ENCODE data around the gene FOXN3.
A peak's percentile ranks its signal among the peaks of the same experiment; 100 is the strongest.
"Not testable (repeated sequence)": the region's sequence is repeated elsewhere in the genome, so short reads cannot be mapped to it uniquely, and the experiment has no call there.

FOXN3 gene

GRCh38 chr14:89121968-89122620, 294.9 kb downstream of the FOXN3 start:
- H3K27ac ChIP-seq (ENCODE audit: insufficient read depth in 1 of 2, low read depth in 1 of 2, low read length in 2 of 2, poor library complexity in 1 of 2, severe bottlenecking in 2 of 2), result no peak overlapping the region
- 100% methylated on average over 1 of the region's 4 CpGs for WGBS (ENCODE audit: insufficient coverage)
- H3K4me1 ChIP-seq (ENCODE audit: control extremely low read depth in 1 of 4, control insufficient read depth in 4 of 4, insufficient read depth in 4 of 4, low read length in 3 of 4), result no peaks in the 10 kb centered on the region
- peak in 1 of 3 donors; percentile 22 for DNase-seq
- ChIA-PET CTCF (no interaction called here), POLR2A (no interaction called here)
- no peaks in the 10 kb centered on the region for H3K27me3 ChIP-seq (replicated peaks in 2 of 5; ENCODE audit: control insufficient read depth in 4 of 5, insufficient read depth in 5 of 5, low read length in 4 of 5)
- no peak overlapping the region for H3K4me3 ChIP-seq (ENCODE audit: control insufficient read depth in 1 of 7, extremely low read depth in 1 of 7, insufficient read depth in 4 of 7, low read depth in 2 of 7, low read length in 6 of 7)
- peaks cover 0 to 15% (median 8%) of the 10 kb centered on the region in 5 experiments for H3K9me3 ChIP-seq (ENCODE audit: control extremely low read depth in 1 of 5, control insufficient read depth in 4 of 5, insufficient read depth in 2 of 5, low read depth in 1 of 5, low read length in 4 of 5)
- H3K36me3 ChIP-seq (ENCODE audit: control insufficient read depth in 4 of 4, insufficient read depth in 4 of 4, low read length in 3 of 4), result no peaks in the 10 kb centered on the region

GRCh38 chr14:89117012-89117411, 300.0 kb downstream of the FOXN3 start:
- no peak overlapping the region for H3K4me3 ChIP-seq (ENCODE audit: control insufficient read depth in 1 of 7, extremely low read depth in 1 of 7, insufficient read depth in 4 of 7, low read depth in 2 of 7, low read length in 6 of 7)
- no peaks in the 10 kb centered on the region for H3K4me1 ChIP-seq (ENCODE audit: control extremely low read depth in 1 of 4, control insufficient read depth in 4 of 4, insufficient read depth in 4 of 4, low read length in 3 of 4)
- peaks cover 0 to 15% (median 8%) of the 10 kb centered on the region in 5 experiments for H3K9me3 ChIP-seq (ENCODE audit: control extremely low read depth in 1 of 5, control insufficient read depth in 4 of 5, insufficient read depth in 2 of 5, low read depth in 1 of 5, low read length in 4 of 5)
- H3K27me3 ChIP-seq (replicated peaks in 2 of 5; ENCODE audit: control insufficient read depth in 4 of 5, insufficient read depth in 5 of 5, low read length in 4 of 5), result no peaks in the 10 kb centered on the region
- POLR2A ChIA-PET, result interaction anchor here (0.6 kb wide), 1 partner anchor 317 kb away, joined by 3 read pairs; no protein-coding TSS in a partner anchor
- WGBS (ENCODE audit: insufficient coverage), result 98% methylated on average over 4 of the region's 5 CpGs
- H3K27ac ChIP-seq (ENCODE audit: insufficient read depth in 1 of 2, low read depth in 1 of 2, low read length in 2 of 2, poor library complexity in 1 of 2, severe bottlenecking in 2 of 2), result no peak overlapping the region
- CTCF ChIA-PET, result interaction anchor here (0.7 to 1.1 kb wide), 2 partner anchors 9 to 90 kb away, joined by 3 to 4 read pairs; no protein-coding TSS in a partner anchor
- no peaks in the 10 kb centered on the region for H3K36me3 ChIP-seq (ENCODE audit: control insufficient read depth in 4 of 4, insufficient read depth in 4 of 4, low read length in 3 of 4)
- no peak for DNase-seq

- ChIA-PET POLR2A (no interaction called here), CTCF (no interaction called here)
- H3K9me3 ChIP-seq (ENCODE audit: control extremely low read depth in 1 of 5, control insufficient read depth in 4 of 5, insufficient read depth in 2 of 5, low read depth in 1 of 5, low read length in 4 of 5), result peaks cover 0 to 4% (median 0%) of the 10 kb centered on the region in 5 experiments
- H3K36me3 ChIP-seq (ENCODE audit: control insufficient read depth in 4 of 4, insufficient read depth in 4 of 4, low read length in 3 of 4), result no peaks in the 10 kb centered on the region
- no peak overlapping the region for H3K4me3 ChIP-seq (ENCODE audit: control insufficient read depth in 1 of 7, extremely low read depth in 1 of 7, insufficient read depth in 4 of 7, low read depth in 2 of 7, low read length in 6 of 7)
- H3K4me1 ChIP-seq (ENCODE audit: control extremely low read depth in 1 of 4, control insufficient read depth in 4 of 4, insufficient read depth in 4 of 4, low read length in 3 of 4), result no peaks in the 10 kb centered on the region
- no peaks in the 10 kb centered on the region for H3K27me3 ChIP-seq (replicated peaks in 2 of 5; ENCODE audit: control insufficient read depth in 4 of 5, insufficient read depth in 5 of 5, low read length in 4 of 5)
- H3K27ac ChIP-seq (ENCODE audit: insufficient read depth in 1 of 2, low read depth in 1 of 2, low read length in 2 of 2, poor library complexity in 1 of 2, severe bottlenecking in 2 of 2), result no peak overlapping the region
- DNase-seq, result no peak
Measured at GRCh38 chr14:89114109-89114508, 302.9 kb downstream of the FOXN3 start.

GRCh38 chr14:89112720-89113119, 304.3 kb downstream of the FOXN3 start:
- Histone ChIP-seq H3K4me1 (ENCODE audit: control extremely low read depth in 1 of 4, control insufficient read depth in 4 of 4, insufficient read depth in 4 of 4, low read length in 3 of 4) (peaks cover 0 to 3% (median under 1%) of the 10 kb centered on the region in 4 experiments), H3K27me3 (replicated peaks in 2 of 5; ENCODE audit: control insufficient read depth in 4 of 5, insufficient read depth in 5 of 5, low read length in 4 of 5) (no peaks in the 10 kb centered on the region), H3K9me3 (ENCODE audit: control extremely low read depth in 1 of 5, control insufficient read depth in 4 of 5, insufficient read depth in 2 of 5, low read depth in 1 of 5, low read length in 4 of 5) (no peaks in the 10 kb centered on the region), H3K27ac (ENCODE audit: insufficient read depth in 1 of 2, low read depth in 1 of 2, low read length in 2 of 2, poor library complexity in 1 of 2, severe bottlenecking in 2 of 2) (no peak overlapping the region), H3K36me3 (ENCODE audit: control insufficient read depth in 4 of 4, insufficient read depth in 4 of 4, low read length in 3 of 4) (no peaks in the 10 kb centered on the region), H3K4me3 (ENCODE audit: control insufficient read depth in 1 of 7, extremely low read depth in 1 of 7, insufficient read depth in 4 of 7, low read depth in 2 of 7, low read length in 6 of 7) (no peak overlapping the region)
- 98% methylated on average over 10 of the region's 18 CpGs for WGBS (ENCODE audit: insufficient coverage)
- ChIA-PET POLR2A (no interaction called here), CTCF (no interaction called here)
- no peak for DNase-seq

GRCh38 chr14:89111766-89112543, 305.1 kb downstream of the FOXN3 start:
- H3K9me3 ChIP-seq (ENCODE audit: control extremely low read depth in 1 of 5, control insufficient read depth in 4 of 5, insufficient read depth in 2 of 5, low read depth in 1 of 5, low read length in 4 of 5); H3K4me3 ChIP-seq (ENCODE audit: control insufficient read depth in 1 of 7, extremely low read depth in 1 of 7, insufficient read depth in 4 of 7, low read depth in 2 of 7, low read length in 6 of 7); H3K36me3 ChIP-seq (ENCODE audit: control insufficient read depth in 4 of 4, insufficient read depth in 4 of 4, low read length in 3 of 4); CTCF ChIA-PET; H3K4me1 ChIP-seq (ENCODE audit: control extremely low read depth in 1 of 4, control insufficient read depth in 4 of 4, insufficient read depth in 4 of 4, low read length in 3 of 4); H3K27me3 ChIP-seq (replicated peaks in 2 of 5; ENCODE audit: control insufficient read depth in 4 of 5, insufficient read depth in 5 of 5, low read length in 4 of 5); DNase-seq; H3K27ac ChIP-seq (ENCODE audit: insufficient read depth in 1 of 2, low read depth in 1 of 2, low read length in 2 of 2, poor library complexity in 1 of 2, severe bottlenecking in 2 of 2): not testable (repeated sequence)
- POLR2A ChIA-PET, result interaction anchor here (0.6 kb wide), 1 partner anchor 27 kb away, joined by 6 read pairs; no protein-coding TSS in a partner anchor
- 95% methylated on average over 12 of the region's 25 CpGs for WGBS (ENCODE audit: insufficient coverage)

- POLR2A ChIA-PET; CTCF ChIA-PET; H3K4me1 ChIP-seq (ENCODE audit: control extremely low read depth in 1 of 4, control insufficient read depth in 4 of 4, insufficient read depth in 4 of 4, low read length in 3 of 4); H3K27me3 ChIP-seq (replicated peaks in 2 of 5; ENCODE audit: control insufficient read depth in 4 of 5, insufficient read depth in 5 of 5, low read length in 4 of 5); H3K4me3 ChIP-seq (ENCODE audit: control insufficient read depth in 1 of 7, extremely low read depth in 1 of 7, insufficient read depth in 4 of 7, low read depth in 2 of 7, low read length in 6 of 7); H3K36me3 ChIP-seq (ENCODE audit: control insufficient read depth in 4 of 4, insufficient read depth in 4 of 4, low read length in 3 of 4); DNase-seq; H3K9me3 ChIP-seq (ENCODE audit: control extremely low read depth in 1 of 5, control insufficient read depth in 4 of 5, insufficient read depth in 2 of 5, low read depth in 1 of 5, low read length in 4 of 5); H3K27ac ChIP-seq (ENCODE audit: insufficient read depth in 1 of 2, low read depth in 1 of 2, low read length in 2 of 2, poor library complexity in 1 of 2, severe bottlenecking in 2 of 2): not testable (repeated sequence)
- whole genome bisulfite sequencing (ENCODE audit: insufficient coverage), result 100% methylated on average over 3 of the region's 13 CpGs
Measured at GRCh38 chr14:89111232-89111631, 305.8 kb downstream of the FOXN3 start.

GRCh38 chr14:89110110-89110509, 306.9 kb downstream of the FOXN3 start:
- Histone ChIP-seq H3K27ac (ENCODE audit: insufficient read depth in 1 of 2, low read depth in 1 of 2, low read length in 2 of 2, poor library complexity in 1 of 2, severe bottlenecking in 2 of 2) (no peak overlapping the region), H3K4me1 (ENCODE audit: control extremely low read depth in 1 of 4, control insufficient read depth in 4 of 4, insufficient read depth in 4 of 4, low read length in 3 of 4) (peaks cover 0 to 9% (median 2%) of the 10 kb centered on the region in 4 experiments), H3K36me3 (ENCODE audit: control insufficient read depth in 4 of 4, insufficient read depth in 4 of 4, low read length in 3 of 4) (no peaks in the 10 kb centered on the region), H3K9me3 (ENCODE audit: control extremely low read depth in 1 of 5, control insufficient read depth in 4 of 5, insufficient read depth in 2 of 5, low read depth in 1 of 5, low read length in 4 of 5) (peaks cover 0 to 3% (median 0%) of the 10 kb centered on the region in 5 experiments), H3K27me3 (replicated peaks in 2 of 5; ENCODE audit: control insufficient read depth in 4 of 5, insufficient read depth in 5 of 5, low read length in 4 of 5) (no peaks in the 10 kb centered on the region), H3K4me3 (ENCODE audit: control insufficient read depth in 1 of 7, extremely low read depth in 1 of 7, insufficient read depth in 4 of 7, low read depth in 2 of 7, low read length in 6 of 7) (no peak overlapping the region)
- 97% methylated on average over 9 of the region's 9 CpGs for WGBS (ENCODE audit: insufficient coverage)
- ChIA-PET POLR2A (no interaction called here), CTCF (no interaction called here)
- no peak for DNase-seq

Measured in common myeloid progenitor, CD34-positive (primary cell).